ENCODE data around the gene ANK3. TPM values are rescaled to one million over a fixed set of nuclear protein-coding genes. Genes with fewer than 3 reads are reported as not detected.

ANK3 gene
- total and polyA plus RNA-seq, 2 experiments from 2014 or later = 26.2 to 49.0 TPM

DNA sequence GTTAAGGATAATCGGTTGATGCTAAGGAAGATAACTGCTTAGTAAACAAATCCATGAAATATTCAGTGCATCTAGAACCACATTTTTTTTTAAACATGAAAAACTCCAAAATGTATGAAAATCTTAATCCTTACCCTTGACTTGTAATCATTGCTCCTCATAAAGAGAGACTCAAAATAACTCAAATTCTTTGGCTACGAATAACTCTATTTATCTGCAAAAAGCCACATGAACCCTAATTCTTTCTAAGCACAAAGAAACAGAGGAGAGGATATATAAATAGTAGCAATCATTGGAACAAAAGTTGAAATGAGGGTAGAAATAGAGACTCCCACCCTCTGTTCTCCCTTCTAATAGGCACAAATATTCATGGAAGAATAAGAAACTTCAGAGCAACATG is 40.2 kb downstream of the ANK3 start:
- Histone ChIP-seq H3K4me3 (no peak overlapping the region), H3K4me1 (ENCODE audit: insufficient read depth) (peaks cover 9% of the 10 kb centered on the region), H3K9me3 (ENCODE audit: low read depth) (no peaks in the 10 kb centered on the region), H3K4me2 (no peak overlapping the region), H3K36me3 (replicated peaks; ENCODE audit: insufficient read depth, low read depth) (no peaks in the 10 kb centered on the region), H4K20me1 (ENCODE audit: insufficient read depth, poor library complexity, severe bottlenecking) (no peaks in the 10 kb centered on the region), H3K27me3 (no peaks in the 10 kb centered on the region), H2AFZ (no peak overlapping the region), H3K9me2 (replicated peaks; ENCODE audit: insufficient read depth) (no peaks in the 10 kb centered on the region), H3K79me2 (no peaks in the 10 kb centered on the region), H3K27ac (no peak overlapping the region)
- TF ChIP-seq, protein P1, sequence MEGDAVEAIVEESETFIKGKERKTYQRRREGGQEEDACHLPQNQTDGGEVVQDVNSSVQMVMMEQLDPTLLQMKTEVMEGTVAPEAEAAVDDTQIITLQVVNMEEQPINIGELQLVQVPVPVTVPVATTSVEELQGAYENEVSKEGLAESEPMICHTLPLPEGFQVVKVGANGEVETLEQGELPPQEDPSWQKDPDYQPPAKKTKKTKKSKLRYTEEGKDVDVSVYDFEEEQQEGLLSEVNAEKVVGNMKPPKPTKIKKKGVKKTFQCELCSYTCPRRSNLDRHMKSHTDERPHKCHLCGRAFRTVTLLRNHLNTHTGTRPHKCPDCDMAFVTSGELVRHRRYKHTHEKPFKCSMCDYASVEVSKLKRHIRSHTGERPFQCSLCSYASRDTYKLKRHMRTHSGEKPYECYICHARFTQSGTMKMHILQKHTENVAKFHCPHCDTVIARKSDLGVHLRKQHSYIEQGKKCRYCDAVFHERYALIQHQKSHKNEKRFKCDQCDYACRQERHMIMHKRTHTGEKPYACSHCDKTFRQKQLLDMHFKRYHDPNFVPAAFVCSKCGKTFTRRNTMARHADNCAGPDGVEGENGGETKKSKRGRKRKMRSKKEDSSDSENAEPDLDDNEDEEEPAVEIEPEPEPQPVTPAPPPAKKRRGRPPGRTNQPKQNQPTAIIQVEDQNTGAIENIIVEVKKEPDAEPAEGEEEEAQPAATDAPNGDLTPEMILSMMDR (IDR thresholded peaks at IDR 0.05; ENCODE audit: poor library complexity) = no peak
- TF ChIP-seq EZH2phosphoT487 (IDR thresholded peaks at IDR 0.05; ENCODE audit: low read depth, severe bottlenecking, unreplicated experiment) (no peak), EZH2 (IDR thresholded peaks at IDR 0.05; ENCODE audit: borderline replicate concordance) (no peak)
- 56% methylated on average over 2 of the region's 2 CpGs for WGBS (ENCODE audit: low lambda C conversion rate, missing lambda C conversion rate)
- no peak for DNase-seq (ENCODE audit: low spot score)

DNA sequence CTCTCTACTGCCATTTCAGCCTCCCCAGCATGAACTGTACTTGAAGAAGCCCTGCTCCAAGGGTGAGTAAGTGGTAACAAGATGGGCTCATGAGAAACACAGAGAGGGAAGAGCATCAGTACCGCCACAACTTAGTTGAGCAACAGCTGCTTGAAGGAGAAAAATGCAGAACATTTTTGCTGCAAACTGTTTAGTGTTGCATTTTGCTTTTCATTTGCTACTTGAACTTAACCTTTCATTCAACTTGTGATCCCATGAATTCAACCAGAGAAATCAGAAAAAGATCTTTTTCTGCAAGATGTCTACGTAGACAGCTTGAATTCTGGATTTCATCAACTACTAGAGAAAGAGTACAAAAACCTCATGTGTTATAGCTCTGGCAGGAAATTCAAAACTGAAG is 40.7 kb downstream of the ANK3 start:
- TF ChIP-seq EZH2 (IDR thresholded peaks at IDR 0.05; ENCODE audit: borderline replicate concordance) = no peak
- TF ChIP-seq, protein P1 (IDR thresholded peaks at IDR 0.05; ENCODE audit: poor library complexity) = no peak
- TF ChIP-seq EZH2phosphoT487 (IDR thresholded peaks at IDR 0.05; ENCODE audit: low read depth, severe bottlenecking, unreplicated experiment) = no peak
- no peaks in the 10 kb centered on the region for H3K27me3 ChIP-seq
- 74% methylated on average over 2 of the region's 2 CpGs for WGBS (ENCODE audit: low lambda C conversion rate, missing lambda C conversion rate)
- H3K4me3 ChIP-seq = no peak overlapping the region
- H3K27ac ChIP-seq = no peak overlapping the region
- no peaks in the 10 kb centered on the region for H3K36me3 ChIP-seq (replicated peaks; ENCODE audit: insufficient read depth, low read depth)
- H3K79me2 ChIP-seq = no peaks in the 10 kb centered on the region
- H3K9me2 ChIP-seq (replicated peaks; ENCODE audit: insufficient read depth) = no peaks in the 10 kb centered on the region
- DNase-seq (ENCODE audit: low spot score) = no peak
- no peak overlapping the region for H2AFZ ChIP-seq
- no peaks in the 10 kb centered on the region for H3K9me3 ChIP-seq (ENCODE audit: low read depth)
- peaks cover 9% of the 10 kb centered on the region for H3K4me1 ChIP-seq (ENCODE audit: insufficient read depth)
- H3K4me2 ChIP-seq = no peak overlapping the region
- no peaks in the 10 kb centered on the region for H4K20me1 ChIP-seq (ENCODE audit: insufficient read depth, poor library complexity, severe bottlenecking)

GRCh38 chr10:60347270-60347669 is 42.4 kb downstream of the ANK3 start:
- no peaks in the 10 kb centered on the region for H3K36me3 ChIP-seq (replicated peaks; ENCODE audit: insufficient read depth, low read depth)
- H4K20me1 ChIP-seq (ENCODE audit: insufficient read depth, poor library complexity, severe bottlenecking) = no peaks in the 10 kb centered on the region
- H3K4me3 ChIP-seq = no peak overlapping the region
- 100% methylated on average over 1 of the region's 1 CpG for WGBS (ENCODE audit: low lambda C conversion rate, missing lambda C conversion rate)
- H3K4me2 ChIP-seq = no peak overlapping the region
- H3K27me3 ChIP-seq = no peaks in the 10 kb centered on the region
- no peak for DNase-seq (ENCODE audit: low spot score)
- no peak overlapping the region for H3K27ac ChIP-seq
- no peaks in the 10 kb centered on the region for H3K9me2 ChIP-seq (replicated peaks; ENCODE audit: insufficient read depth)
- H2AFZ ChIP-seq = no peak overlapping the region
- no peaks in the 10 kb centered on the region for H3K9me3 ChIP-seq (ENCODE audit: low read depth)
- H3K4me1 ChIP-seq (ENCODE audit: insufficient read depth) = peaks cover 9% of the 10 kb centered on the region
- no peaks in the 10 kb centered on the region for H3K79me2 ChIP-seq
- TF ChIP-seq EZH2 (IDR thresholded peaks at IDR 0.05; ENCODE audit: borderline replicate concordance) (no peak), EZH2phosphoT487 (IDR thresholded peaks at IDR 0.05; ENCODE audit: low read depth, severe bottlenecking, unreplicated experiment) (no peak)
- TF ChIP-seq, protein P1 (IDR thresholded peaks at IDR 0.05; ENCODE audit: poor library complexity) = no peak

DNA sequence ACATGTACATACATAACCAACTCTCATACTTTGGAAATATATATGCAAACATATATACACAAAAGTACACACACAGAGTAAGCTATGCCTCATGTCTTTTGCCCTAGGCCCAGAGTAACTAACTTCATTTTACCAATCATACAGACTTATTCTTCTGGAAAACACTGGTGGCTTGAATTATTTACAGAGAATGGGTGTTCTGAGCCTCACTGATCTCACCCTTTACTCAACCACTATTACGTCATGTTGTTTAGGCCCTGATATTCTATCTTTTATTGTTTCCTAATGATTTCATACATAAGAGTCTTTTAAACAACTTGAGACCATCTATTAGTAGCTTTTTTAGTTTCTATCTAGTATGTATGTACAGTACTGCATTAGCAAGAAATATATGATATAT is 43.0 kb downstream of the ANK3 start:
- H3K27me3 ChIP-seq = no peaks in the 10 kb centered on the region
- no peaks in the 10 kb centered on the region for H4K20me1 ChIP-seq (ENCODE audit: insufficient read depth, poor library complexity, severe bottlenecking)
- H3K4me3 ChIP-seq = no peak overlapping the region
- H2AFZ ChIP-seq = no peak overlapping the region
- no peaks in the 10 kb centered on the region for H3K36me3 ChIP-seq (replicated peaks; ENCODE audit: insufficient read depth, low read depth)
- H3K9me3 ChIP-seq (ENCODE audit: low read depth) = no peaks in the 10 kb centered on the region
- no peaks in the 10 kb centered on the region for H3K79me2 ChIP-seq
- TF ChIP-seq, protein P1 (IDR thresholded peaks at IDR 0.05; ENCODE audit: poor library complexity) = no peak
- H3K9me2 ChIP-seq (replicated peaks; ENCODE audit: insufficient read depth) = no peaks in the 10 kb centered on the region
- no peak for DNase-seq (ENCODE audit: low spot score)
- peaks cover 9% of the 10 kb centered on the region for H3K4me1 ChIP-seq (ENCODE audit: insufficient read depth)
- no peak overlapping the region for H3K27ac ChIP-seq
- 100% methylated on average over 1 of the region's 1 CpG for WGBS (ENCODE audit: low lambda C conversion rate, missing lambda C conversion rate)
- H3K4me2 ChIP-seq = no peak overlapping the region
